Measurements from ENCODE around the gene USP26. TPM values are rescaled to one million over a fixed set of nuclear protein-coding genes. Genes with fewer than 3 reads are reported as not detected.

The USP26 gene
- total and polyA plus RNA-seq, 2 experiments from 2014 or later = 0.07 TPM; not detected in 1

DNA sequence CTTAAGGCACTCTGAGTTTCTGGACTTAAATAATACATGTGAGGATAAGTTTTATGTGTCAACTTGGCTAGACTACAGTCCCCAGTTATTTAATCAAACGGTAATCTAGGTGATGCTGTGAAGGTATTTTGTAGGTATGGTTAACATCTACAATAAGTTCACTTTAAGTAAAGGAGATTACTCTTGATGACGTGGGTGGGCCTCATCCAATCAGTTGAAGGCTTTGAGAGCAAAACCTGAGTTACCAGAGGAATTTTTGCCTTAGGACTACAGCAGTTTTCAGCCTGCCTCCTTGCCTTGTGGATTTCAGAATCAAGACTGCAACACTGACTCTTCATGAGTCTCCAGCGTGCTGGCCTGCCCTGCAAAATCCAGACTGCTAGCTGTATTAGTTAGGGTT is 78.7 kb downstream of the USP26 start:
- no peaks in the 10 kb centered on the region for H3K27me3 ChIP-seq
- TF ChIP-seq, protein P1, sequence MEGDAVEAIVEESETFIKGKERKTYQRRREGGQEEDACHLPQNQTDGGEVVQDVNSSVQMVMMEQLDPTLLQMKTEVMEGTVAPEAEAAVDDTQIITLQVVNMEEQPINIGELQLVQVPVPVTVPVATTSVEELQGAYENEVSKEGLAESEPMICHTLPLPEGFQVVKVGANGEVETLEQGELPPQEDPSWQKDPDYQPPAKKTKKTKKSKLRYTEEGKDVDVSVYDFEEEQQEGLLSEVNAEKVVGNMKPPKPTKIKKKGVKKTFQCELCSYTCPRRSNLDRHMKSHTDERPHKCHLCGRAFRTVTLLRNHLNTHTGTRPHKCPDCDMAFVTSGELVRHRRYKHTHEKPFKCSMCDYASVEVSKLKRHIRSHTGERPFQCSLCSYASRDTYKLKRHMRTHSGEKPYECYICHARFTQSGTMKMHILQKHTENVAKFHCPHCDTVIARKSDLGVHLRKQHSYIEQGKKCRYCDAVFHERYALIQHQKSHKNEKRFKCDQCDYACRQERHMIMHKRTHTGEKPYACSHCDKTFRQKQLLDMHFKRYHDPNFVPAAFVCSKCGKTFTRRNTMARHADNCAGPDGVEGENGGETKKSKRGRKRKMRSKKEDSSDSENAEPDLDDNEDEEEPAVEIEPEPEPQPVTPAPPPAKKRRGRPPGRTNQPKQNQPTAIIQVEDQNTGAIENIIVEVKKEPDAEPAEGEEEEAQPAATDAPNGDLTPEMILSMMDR (IDR thresholded peaks at IDR 0.05; ENCODE audit: poor library complexity) = no peak
- TF ChIP-seq EZH2 (IDR thresholded peaks at IDR 0.05; ENCODE audit: borderline replicate concordance) (no peak), EZH2phosphoT487 (IDR thresholded peaks at IDR 0.05; ENCODE audit: low read depth, severe bottlenecking, unreplicated experiment) (no peak)
- H3K4me2 ChIP-seq = no peak overlapping the region
- WGBS (ENCODE audit: low lambda C conversion rate, missing lambda C conversion rate) = 69% methylated on average over 3 of the region's 3 CpGs
- no peaks in the 10 kb centered on the region for H3K79me2 ChIP-seq
- no peaks in the 10 kb centered on the region for H4K20me1 ChIP-seq (ENCODE audit: insufficient read depth, poor library complexity, severe bottlenecking)
- H3K4me3 ChIP-seq = no peak overlapping the region
- H3K9me2 ChIP-seq (replicated peaks; ENCODE audit: insufficient read depth) = no peaks in the 10 kb centered on the region
- no peaks in the 10 kb centered on the region for H3K9me3 ChIP-seq (ENCODE audit: low read depth)
- no peak overlapping the region for H3K27ac ChIP-seq
- DNase-seq (ENCODE audit: low spot score) = no peak
- H2AFZ ChIP-seq = no peak overlapping the region
- no peaks in the 10 kb centered on the region for H3K36me3 ChIP-seq (replicated peaks; ENCODE audit: insufficient read depth, low read depth)
- H3K4me1 ChIP-seq (ENCODE audit: insufficient read depth) = no peaks in the 10 kb centered on the region

DNA sequence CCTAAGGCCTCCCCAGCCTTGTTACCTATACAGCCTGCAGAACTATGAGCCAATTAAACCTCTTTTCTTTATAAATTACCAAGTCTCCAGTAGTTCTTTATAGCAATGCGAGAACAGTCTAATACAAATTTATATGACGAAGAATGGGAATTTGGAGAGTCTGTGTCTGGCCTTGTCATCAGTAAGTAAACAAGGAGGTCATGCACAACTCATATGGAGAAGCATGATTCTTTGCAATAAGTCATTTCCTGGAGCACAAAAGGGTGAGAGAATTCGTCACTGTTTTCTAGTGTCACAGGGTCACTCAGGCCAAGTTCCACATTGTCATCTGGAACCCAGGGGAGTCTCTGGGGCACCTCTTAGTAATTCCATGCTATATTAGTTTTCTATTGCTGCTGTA is 89.5 kb downstream of the USP26 start:
- Histone ChIP-seq H3K36me3 (replicated peaks; ENCODE audit: insufficient read depth, low read depth) (no peaks in the 10 kb centered on the region), H3K27me3 (no peaks in the 10 kb centered on the region), H4K20me1 (ENCODE audit: insufficient read depth, poor library complexity, severe bottlenecking) (no peaks in the 10 kb centered on the region), H3K4me1 (ENCODE audit: insufficient read depth) (no peaks in the 10 kb centered on the region), H3K4me2 (no peak overlapping the region), H3K4me3 (no peak overlapping the region), H2AFZ (no peak overlapping the region), H3K79me2 (no peaks in the 10 kb centered on the region), H3K9me3 (ENCODE audit: low read depth) (no peaks in the 10 kb centered on the region), H3K27ac (no peak overlapping the region), H3K9me2 (replicated peaks; ENCODE audit: insufficient read depth) (no peaks in the 10 kb centered on the region)
- 83% methylated on average over 3 of the region's 3 CpGs for WGBS (ENCODE audit: low lambda C conversion rate, missing lambda C conversion rate)
- no peak for DNase-seq (ENCODE audit: low spot score)
- TF ChIP-seq EZH2 (IDR thresholded peaks at IDR 0.05; ENCODE audit: borderline replicate concordance) = no peak
- TF ChIP-seq, protein P1 (IDR thresholded peaks at IDR 0.05; ENCODE audit: poor library complexity) = no peak
- TF ChIP-seq EZH2phosphoT487 (IDR thresholded peaks at IDR 0.05; ENCODE audit: low read depth, severe bottlenecking, unreplicated experiment) = no peak

GRCh38 chrX:133005616-133006015 is 91.3 kb downstream of the USP26 start:
- no peaks in the 10 kb centered on the region for H3K79me2 ChIP-seq

More at GRCh38 chrX:133005616-133006015, 91.3 kb downstream of the USP26 start:
- 71% methylated on average over 1 of the region's 1 CpG for WGBS (ENCODE audit: low lambda C conversion rate, missing lambda C conversion rate)
- Histone ChIP-seq H3K36me3 (replicated peaks; ENCODE audit: insufficient read depth, low read depth) (no peaks in the 10 kb centered on the region), H3K4me3 (no peak overlapping the region), H3K9me3 (ENCODE audit: low read depth) (no peaks in the 10 kb centered on the region), H2AFZ (no peak overlapping the region), H3K27me3 (no peaks in the 10 kb centered on the region), H3K4me2 (no peak overlapping the region), H4K20me1 (ENCODE audit: insufficient read depth, poor library complexity, severe bottlenecking) (no peaks in the 10 kb centered on the region), H3K27ac (no peak overlapping the region), H3K9me2 (replicated peaks; ENCODE audit: insufficient read depth) (no peaks in the 10 kb centered on the region), H3K4me1 (ENCODE audit: insufficient read depth) (no peaks in the 10 kb centered on the region)
- no peak for DNase-seq (ENCODE audit: low spot score)
- TF ChIP-seq, protein P1 (IDR thresholded peaks at IDR 0.05; ENCODE audit: poor library complexity) = no peak
- TF ChIP-seq EZH2 (IDR thresholded peaks at IDR 0.05; ENCODE audit: borderline replicate concordance) (no peak), EZH2phosphoT487 (IDR thresholded peaks at IDR 0.05; ENCODE audit: low read depth, severe bottlenecking, unreplicated experiment) (no peak)
